T-helper 22 cell (primary cell): ENCODE results near the gene HHATL.

Experiments
- DNase-seq: peaks from one replicate; pipeline ENCODE4 v3.0.0-alpha.2; 2020; ENCODE audit warnings: low read depth

HHATL gene

GRCh38 chr3:42652611-42653302 lies 49.8 kb downstream of the HHATL start:
- no peak for DNase-seq

GRCh38 chr3:42652251-42652610 lies 50.4 kb downstream of the HHATL start:
- no peak for DNase-seq

DNA sequence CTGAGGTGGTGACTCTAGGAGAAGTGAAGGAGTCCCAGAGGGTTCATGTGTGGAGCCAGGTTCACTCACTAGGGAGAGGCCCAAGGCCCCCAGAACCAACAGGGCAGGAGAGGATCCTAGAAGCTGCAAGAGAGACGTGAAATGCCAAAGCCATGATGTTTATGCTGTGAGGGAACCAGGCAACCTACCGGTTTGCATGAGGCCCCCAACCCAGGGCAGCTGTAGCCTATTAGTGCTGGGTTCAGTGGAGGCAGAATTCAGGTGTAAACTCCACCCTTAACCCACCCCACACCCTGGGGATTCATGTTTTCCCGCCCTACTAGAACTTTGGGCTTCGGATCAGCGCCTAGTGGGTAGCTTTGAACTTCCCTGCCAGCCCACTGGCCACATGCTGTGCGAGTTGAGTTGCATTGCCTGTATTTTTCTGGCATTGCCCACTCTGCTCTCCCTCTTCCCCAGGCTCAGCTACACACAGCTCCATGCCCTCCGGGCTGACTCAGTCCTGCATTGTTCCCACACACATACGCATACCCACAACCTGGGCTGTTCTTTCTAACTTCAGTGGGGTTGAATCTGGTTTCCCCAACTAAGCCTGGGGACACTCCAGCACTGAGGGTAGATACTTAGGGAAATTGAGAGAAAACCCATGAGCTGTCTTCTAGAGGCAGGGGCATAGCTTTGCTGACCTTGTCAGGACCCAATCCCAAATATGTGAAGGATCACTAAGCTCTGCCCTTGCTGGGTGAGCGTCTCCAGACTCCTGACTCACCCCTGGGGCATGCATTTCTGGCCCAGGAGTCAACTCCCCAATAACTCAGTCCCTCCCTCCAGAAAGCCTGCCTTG lies 51.1 kb downstream of the HHATL start:
- DNase-seq, result no peak

DNA sequence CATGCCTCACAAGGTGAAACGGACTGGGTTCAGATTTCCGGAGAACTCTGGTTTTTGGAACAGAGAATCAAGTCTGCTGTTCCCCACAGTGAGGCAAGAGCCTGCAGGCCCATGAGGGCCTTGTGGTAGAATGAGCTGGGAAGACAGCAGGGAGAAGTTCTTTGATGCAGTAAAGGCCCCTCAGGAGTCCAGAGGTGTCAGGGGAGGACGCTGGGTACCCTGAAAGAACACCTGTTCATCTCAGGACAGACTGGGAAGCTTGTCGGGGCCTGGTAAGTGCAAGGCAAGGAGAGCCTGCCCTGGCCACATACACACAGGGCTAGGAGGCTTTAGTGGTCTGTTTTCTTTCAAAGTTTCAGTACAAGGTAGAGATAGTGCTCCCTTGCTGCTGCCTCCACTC lies 52.8 kb downstream of the HHATL start:
- DNase-seq, result no peak

GRCh38 chr3:42649006-42649405 lies 53.6 kb downstream of the HHATL start:
- DNase-seq, result no peak

DNA sequence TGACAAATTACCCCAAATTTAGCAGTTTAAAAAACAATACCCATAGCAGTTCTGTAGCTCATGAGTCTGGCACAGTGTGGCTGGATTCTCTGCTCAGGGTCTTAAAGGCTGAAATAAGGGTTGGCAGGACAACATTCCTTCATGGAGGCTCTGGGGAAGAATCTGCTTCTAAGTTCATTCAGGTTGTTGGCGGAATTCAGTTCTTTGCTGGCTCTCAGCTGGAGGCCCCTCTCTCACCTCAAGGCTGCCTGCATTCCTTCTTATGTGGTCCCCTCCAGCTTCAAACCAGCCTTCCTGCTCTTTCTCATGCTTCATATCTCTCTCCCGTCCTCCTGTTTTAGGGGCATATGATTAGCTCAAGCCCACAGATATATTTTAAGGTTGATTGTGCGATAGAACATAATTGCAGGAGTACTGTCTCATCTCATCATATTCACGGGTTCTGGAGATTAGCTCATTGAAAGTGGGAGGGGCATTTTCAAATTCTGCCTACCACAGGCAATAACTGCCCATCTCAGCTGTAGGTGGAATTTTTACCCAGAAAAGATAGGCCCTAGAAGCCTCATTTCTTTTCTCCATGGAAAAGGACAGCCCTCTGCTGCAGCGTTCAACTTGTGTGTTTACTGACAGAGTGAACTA lies 54.7 kb downstream of the HHATL start:
- DNase-seq, result no peak
